ENCODE data around the gene MAZ. TPM values are rescaled to one million over a fixed set of nuclear protein-coding genes. Genes with fewer than 3 reads are reported as not detected.

MAZ gene
- total RNA-seq, 1 experiment from 2014 or later: 256 TPM

GRCh38 chr16:29805232-29806098 lies 864 bp upstream of the MAZ start (continued):
- no peak for TF ChIP-seq REST (IDR thresholded peaks at IDR 0.05; ENCODE audit: low read depth)
- TF ChIP-seq CEBPB (IDR thresholded peaks at IDR 0.05; ENCODE audit: low read depth): no peak

- Histone ChIP-seq H3K36me3 (ENCODE audit: control insufficient read depth in 1 of 2, insufficient read depth in 2 of 2, low read length in 2 of 2) (peaks cover 6 to 26% of the 10 kb centered on the region in 2 experiments; a peak in 3 of 4 replicates), H3K9me2 (ENCODE audit: insufficient read depth) (no peaks in the 10 kb centered on the region), H3K27ac (ENCODE audit: low read depth, low read length) (peak overlapping the region; percentile 100), H3K4me2 (ENCODE audit: low read length) (peak overlapping the region; percentile 99), H3K4me1 (ENCODE audit: control insufficient read depth in 1 of 2, insufficient read depth in 2 of 2, low read length in 2 of 2) (peaks cover 31 to 67% of the 10 kb centered on the region in 2 experiments), H3K27me3 (ENCODE audit: insufficient read depth, low read length) (no peaks in the 10 kb centered on the region), H3K79me2 (ENCODE audit: insufficient read depth, low read length) (peaks cover 35% of the 10 kb centered on the region), H3K9me3 (ENCODE audit: control insufficient read depth in 1 of 2, insufficient read depth in 1 of 2, low read depth in 1 of 2, low read length in 2 of 2) (no peaks in the 10 kb centered on the region), H4K20me1 (ENCODE audit: insufficient read depth) (no peaks in the 10 kb centered on the region), H2AFZ (ENCODE audit: low read depth, low read length, poor library complexity, severe bottlenecking) (no peak overlapping the region), H3K4me3 (replicated peaks in 1 of 2; ENCODE audit: low read depth in 1 of 2, low read length in 2 of 2) (peak overlapping the region; percentile 50 to 74), H3K9ac (ENCODE audit: low read length) (peak overlapping the region; percentile 95)
- RAD21 ChIA-PET (ENCODE audit: low non-redundant PET in 1 of 2, low total read pairs in 2 of 2, uncharacterized antibody in 2 of 2, unreplicated experiment in 2 of 2): interaction anchor here (0.9 to 1.5 kb wide), 4 partner anchors 10 to 214 kb away, joined by 3 to 9 read pairs (median 4); partner anchors contain the start of gene PAGR1 (in 1 of the 2)
- CTCF ChIA-PET: interaction anchor here (0.6 to 3.5 kb wide), 11 partner anchors 8 to 225 kb away, joined by 3 to 36 read pairs (median 6); partner anchors contain the start of genes ASPHD1, KIF22, PAGR1 and SEZ6L2
- no TSS peak for BruUV-seq (replicated peaks)
- TF ChIP-seq JUND (IDR thresholded peaks at IDR 0.05) (no peak), POLR2AphosphoS5 (IDR thresholded peaks at IDR 0.05; ENCODE audit: low read depth, low read length) (peak; percentile 59; the same call in 1 of the 2 replicates), YY1 (IDR thresholded peaks at IDR 0.05; ENCODE audit: extremely low read depth, insufficient replicate concordance, low read depth, low read length) (peak; percentile 35), ZFX (IDR thresholded peaks at IDR 0.05) (peak; percentile 79), POLR2A (IDR thresholded peaks at IDR 0.05; ENCODE audit: borderline replicate concordance, extremely low read depth, insufficient read depth, insufficient read length) (peak; percentile 8)
- intact Hi-C loops (cut with micrococcal nuclease): no loop called here
- peak; percentile 24 for ATAC-seq
- DNase-seq (ENCODE audit: low read depth, low spot score): no peak
- POLR2A ChIA-PET: interaction anchor here (1.0 to 2.0 kb wide), 6 partner anchors 9 to 119 kb away, joined by 3 to 20 read pairs (median 6); partner anchors contain the start of genes KCTD13, MVP and PAGR1
Observed at GRCh38 chr16:29806641-29807425, 504 bp downstream of the MAZ start.
